Upper lobe of left lung (tissue), 6 donors: ENCODE data around the gene SIDT1. TPM values are rescaled to one million over a fixed set of nuclear protein-coding genes. Genes with fewer than 3 reads are reported as not detected.

Experiments
- ATAC-seq, 2 donors: fragments of 200-7000 bp; cut with Tn5 transposase; one replicate each; pipeline ENCODE4 v1.9.1; 2022; ENCODE audit warnings: mild to moderate bottlenecking in 2 of 2, moderate library complexity in 2 of 2; ENCODE audit not compliant: low FRiP score in 2 of 2
- DNase-seq, 2 donors: peaks; one replicate each; pipeline ENCODE4 v3.0.0-alpha.2; 2019 to 2020
- H3K27ac ChIP-seq, 4 donors: fragments of 200-600 bp; sonication (generic); one replicate each; pipeline ENCODE4 v1.5.1; 2016 to 2019
- H3K27me3 ChIP-seq, 4 donors: fragments of 200-600 bp; sonication (generic); one replicate each; pipeline ENCODE4 v1.5.1; 2017 to 2019
- H3K36me3 ChIP-seq, 4 donors: fragments of 200-600 bp; sonication (generic); one replicate each; pipeline ENCODE4 v1.5.1; 2016 to 2019
- H3K4me1 ChIP-seq, 4 donors: fragments of 200-600 bp; sonication (generic); one replicate each; pipeline ENCODE4 v1.5.1; 2018 to 2019
- H3K4me3 ChIP-seq, 4 donors: fragments of 200-600 bp; sonication (generic); one replicate each; pipeline ENCODE4 v1.5.1; 2017 to 2019; ENCODE audit warnings: mild to moderate bottlenecking in 2 of 4, moderate library complexity in 1 of 4
- H3K9me3 ChIP-seq, 4 donors: fragments of 200-600 bp; sonication (generic); one replicate each; pipeline ENCODE4 v1.5.1; 2018 to 2019
- CTCF ChIP-seq, 6 experiments: fragments of 450-650 bp in 4 of 6; fragments of 200-600 bp in 2 of 6; sonication (generic) in 2 of 6; IDR thresholded peaks; one replicate each; pipeline ENCODE4 v1.5.1; 2016 to 2019; ENCODE audit warnings: antibody characterized with exemption in 6 of 6
- EP300 ChIP-seq, 4 donors: sonication (generic); formaldehyde crosslinking; IDR thresholded peaks; one replicate each; pipeline ENCODE4 v1.5.1; 2017; ENCODE audit warnings: antibody characterized with exemption in 4 of 4, control low read depth in 2 of 4
- POLR2A ChIP-seq, 4 donors: fragments of 450-650 bp; IDR thresholded peaks; one replicate each; pipeline ENCODE4 v1.5.1; 2016 to 2017; ENCODE audit warnings: antibody characterized with exemption in 4 of 4, mild to moderate bottlenecking in 2 of 4
- POLR2AphosphoS5 ChIP-seq, 2 donors: sonication (generic); formaldehyde crosslinking; IDR thresholded peaks; one replicate each; pipeline ENCODE4 v1.5.1; 2017; ENCODE audit warnings: antibody characterized with exemption in 2 of 2
- WGBS, 2 donors: methylation state at CpG; one replicate each; pipeline ENCODE4 v1.1.5; 2017 to 2018; 5-methylcytosine and 5-hydroxymethylcytosine counted together
- total RNA-seq, 6 donors: library from RNA; depleted of rRNA in 4 of 6; stranded (reverse); fragments of >200 nt in 4 of 6; gene quantifications; one replicate each; pipeline versions ENCODE4 v1.1.0 to v1.2.1, GENCODE V29; 2016 to 2021
- donor health status: DM: no; HTN: no; CAD: no; lungs with moderate emphysema.
- donor health status: DM: no; HTN: yes; CAD: no; lungs with severe emphysema.

The SIDT1 gene
- total RNA-seq, 6 donors from 2014 or later, result 2.6 to 37.5 (median 9.5) TPM

- TF ChIP-seq POLR2AphosphoS5 (IDR thresholded peaks at IDR 0.05), result no peak
- no peak for TF ChIP-seq POLR2A (IDR thresholded peaks at IDR 0.05)
- TF ChIP-seq EP300 (IDR thresholded peaks at IDR 0.05), result no peak
- no peak for TF ChIP-seq CTCF (IDR thresholded peaks at IDR 0.05)
- ATAC-seq, result no peak
- 89 to 94% methylated on average over 1 of the region's 1 CpG for whole genome bisulfite sequencing, 2 donors
- no peak overlapping the region for H3K4me3 ChIP-seq
- no peak overlapping the region for H3K27ac ChIP-seq
- no peak for DNase-seq
- H3K4me1 ChIP-seq, result peaks cover 0 to 7% (median 2%) of the 10 kb centered on the region in 4 donors
- H3K9me3 ChIP-seq, result no peaks in the 10 kb centered on the region
- H3K36me3 ChIP-seq, result no peaks in the 10 kb centered on the region
- H3K27me3 ChIP-seq, result no peaks in the 10 kb centered on the region
These were observed 33.2 kb downstream of the SIDT1 start for GRCh38 chr3:113565555-113565954.

- Histone ChIP-seq H3K36me3 (no peaks in the 10 kb centered on the region), H3K9me3 (no peaks in the 10 kb centered on the region), H3K4me1 (no peaks in the 10 kb centered on the region), H3K27me3 (no peaks in the 10 kb centered on the region), H3K27ac (no peak overlapping the region), H3K4me3 (no peak overlapping the region)
- ATAC-seq, result no peak
- TF ChIP-seq POLR2AphosphoS5 (IDR thresholded peaks at IDR 0.05), result no peak
- no peak for TF ChIP-seq CTCF (IDR thresholded peaks at IDR 0.05)
- TF ChIP-seq EP300 (IDR thresholded peaks at IDR 0.05), result no peak
- TF ChIP-seq POLR2A (IDR thresholded peaks at IDR 0.05), result no peak
- DNase-seq, result no peak
- WGBS, 2 donors, result 92% methylated on average over 3 of the region's 3 CpGs
These were observed 37.8 kb downstream of the SIDT1 start for GRCh38 chr3:113570158-113570557.

GRCh38 chr3:113571360-113571759 lies 39.0 kb downstream of the SIDT1 start:
- Histone ChIP-seq H3K4me3 (no peak overlapping the region), H3K27ac (no peak overlapping the region), H3K36me3 (no peaks in the 10 kb centered on the region), H3K27me3 (no peaks in the 10 kb centered on the region), H3K9me3 (no peaks in the 10 kb centered on the region), H3K4me1 (no peaks in the 10 kb centered on the region)
- ATAC-seq (no peak), DNase-seq (no peak)
- 56 to 68% methylated on average over 2 of the region's 2 CpGs for WGBS, 2 donors
- TF ChIP-seq POLR2AphosphoS5 (IDR thresholded peaks at IDR 0.05) (no peak), CTCF (IDR thresholded peaks at IDR 0.05) (no peak), EP300 (IDR thresholded peaks at IDR 0.05) (no peak), POLR2A (IDR thresholded peaks at IDR 0.05) (no peak)

- Histone ChIP-seq H3K4me1 (no peaks in the 10 kb centered on the region), H3K27me3 (no peaks in the 10 kb centered on the region), H3K9me3 (no peaks in the 10 kb centered on the region), H3K4me3 (no peak overlapping the region), H3K27ac (no peak overlapping the region), H3K36me3 (no peaks in the 10 kb centered on the region)
- TF ChIP-seq CTCF (IDR thresholded peaks at IDR 0.05) (no peak), POLR2AphosphoS5 (IDR thresholded peaks at IDR 0.05) (no peak), EP300 (IDR thresholded peaks at IDR 0.05) (no peak), POLR2A (IDR thresholded peaks at IDR 0.05) (no peak)
- DNase-seq (no peak), ATAC-seq (no peak)
- 67 to 71% methylated on average over 3 of the region's 3 CpGs for WGBS, 2 donors
These were observed 41.4 kb downstream of the SIDT1 start for GRCh38 chr3:113573728-113574127.

- H3K36me3 ChIP-seq, result no peaks in the 10 kb centered on the region
- DNase-seq (no peak), ATAC-seq (no peak)
- H3K27ac ChIP-seq, result no peak overlapping the region
- H3K4me3 ChIP-seq, result no peak overlapping the region
- TF ChIP-seq CTCF (IDR thresholded peaks at IDR 0.05) (no peak), POLR2AphosphoS5 (IDR thresholded peaks at IDR 0.05) (no peak), POLR2A (IDR thresholded peaks at IDR 0.05) (no peak)
- H3K4me1 ChIP-seq, result no peaks in the 10 kb centered on the region
- WGBS, 2 donors, result 53 to 57% methylated on average over 2 of the region's 2 CpGs
- no peaks in the 10 kb centered on the region for H3K9me3 ChIP-seq
- no peaks in the 10 kb centered on the region for H3K27me3 ChIP-seq
These were observed 41.9 kb downstream of the SIDT1 start for GRCh38 chr3:113574213-113574612.
